Anterior cingulate cortex (tissue), 58 donors: ENCODE results near the gene CD300LD.
"Not testable (repeated sequence)": the region's sequence is repeated elsewhere in the genome, so short reads cannot be mapped to it uniquely, and the experiment has no call there.

Source experiments
- DNase-seq, 58 donors: peaks; one replicate each; lab custom pipeline; 2025; lab: John Stamatoyannopoulos, UW

The CD300LD gene

DNA sequence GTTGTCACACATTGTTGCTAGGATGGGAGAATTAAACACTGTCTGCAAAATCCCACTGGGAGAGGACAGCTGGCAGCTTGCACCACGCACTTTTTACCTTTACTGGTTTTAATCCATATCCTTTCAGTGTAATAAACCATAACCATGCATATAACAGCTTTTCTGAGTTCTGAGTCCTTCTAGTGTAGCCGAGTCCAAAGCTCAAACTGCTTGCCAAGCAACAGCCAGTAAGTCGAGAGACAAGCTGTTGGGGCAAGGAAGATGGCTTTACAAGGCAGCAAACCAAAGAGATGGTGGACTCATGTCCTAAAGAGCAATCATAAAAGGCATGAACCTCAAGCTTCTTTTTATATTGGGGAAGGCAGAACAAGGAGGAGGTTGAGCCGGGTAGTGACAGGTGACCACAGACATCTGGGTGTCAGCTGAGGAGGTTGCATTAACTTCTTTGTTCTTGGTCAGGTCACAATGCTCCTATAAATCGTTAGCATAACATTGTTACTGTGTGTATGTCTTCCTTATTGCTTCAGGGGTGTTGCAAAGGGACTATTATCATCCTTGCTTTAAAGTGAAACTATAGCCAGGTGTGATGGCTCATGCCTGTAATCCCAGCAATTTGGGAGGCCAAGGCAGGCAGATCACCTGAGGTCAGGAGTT is 17.5 kb downstream of the CD300LD start:
- DNase-seq: no peak

DNA sequence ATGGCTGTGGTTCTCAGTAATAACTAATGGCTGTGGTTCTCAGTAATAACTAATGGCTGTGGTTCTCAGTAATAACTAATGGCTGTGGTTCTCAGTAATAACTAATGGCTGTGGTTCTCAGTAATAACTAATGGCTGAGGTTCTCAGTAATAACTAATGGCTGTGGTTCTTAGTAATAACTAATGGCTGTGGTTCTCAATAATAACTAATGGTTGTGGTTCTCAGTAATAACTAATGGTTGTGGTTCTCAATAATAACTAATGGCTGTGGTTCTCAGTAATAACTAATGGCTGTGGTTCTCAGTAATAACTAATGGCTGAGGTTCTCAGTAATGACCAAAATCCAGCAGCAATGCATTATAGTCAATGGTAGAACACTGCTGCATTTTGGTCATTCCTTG is 18.4 kb downstream of the CD300LD start:
- not testable (repeated sequence) for DNase-seq

DNA sequence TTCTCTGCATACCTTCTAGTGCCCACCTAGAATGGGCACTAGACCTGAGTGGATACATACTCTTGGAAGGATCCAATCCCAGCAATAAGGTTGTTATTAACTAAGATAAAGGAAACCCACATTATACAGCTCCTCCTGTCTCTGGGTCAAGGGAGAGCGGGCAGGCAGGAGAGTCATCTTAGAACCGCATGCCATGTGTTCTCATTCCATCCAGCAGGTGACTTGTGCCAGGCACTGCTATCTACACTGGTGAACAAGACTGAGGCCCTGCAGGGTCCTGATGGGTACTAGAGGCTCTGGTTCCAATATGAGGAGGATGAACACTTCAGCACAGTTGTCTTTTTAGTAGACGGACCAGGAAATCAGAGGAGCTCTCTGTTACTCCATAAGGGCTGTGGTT is 18.9 kb downstream of the CD300LD start:
- no peak for DNase-seq

DNA sequence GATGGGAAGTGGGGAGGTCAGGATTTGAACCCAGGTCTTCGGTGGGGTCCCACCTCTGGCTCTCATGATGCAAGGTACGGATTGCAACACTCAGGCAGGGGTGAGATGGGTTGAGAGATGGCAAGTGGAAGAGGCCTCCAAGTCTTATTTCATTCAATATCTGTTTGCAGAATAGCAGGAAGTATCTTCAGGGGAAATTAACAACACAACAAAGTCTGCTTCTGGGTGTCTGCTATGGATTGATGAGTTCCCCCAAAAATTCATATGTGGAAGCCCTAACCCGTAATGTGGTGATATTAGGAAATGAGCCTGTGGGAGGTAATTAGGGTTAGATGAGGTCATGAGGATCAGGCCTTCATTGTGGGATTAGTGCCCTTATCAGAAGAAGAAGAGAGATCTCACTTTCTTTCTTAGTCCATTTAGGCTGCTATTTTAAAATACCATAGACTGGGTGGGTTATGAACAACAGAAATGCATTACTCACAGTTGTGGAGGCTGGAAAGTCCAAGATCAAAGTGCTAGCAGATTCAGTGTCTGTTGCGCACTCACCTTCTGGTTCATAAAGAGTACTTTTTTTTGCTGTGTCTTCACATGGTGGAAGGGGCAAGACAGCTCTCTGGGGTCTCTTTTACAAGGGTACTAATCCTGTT is 20.3 kb downstream of the CD300LD start:
- DNase-seq: no peak

DNA sequence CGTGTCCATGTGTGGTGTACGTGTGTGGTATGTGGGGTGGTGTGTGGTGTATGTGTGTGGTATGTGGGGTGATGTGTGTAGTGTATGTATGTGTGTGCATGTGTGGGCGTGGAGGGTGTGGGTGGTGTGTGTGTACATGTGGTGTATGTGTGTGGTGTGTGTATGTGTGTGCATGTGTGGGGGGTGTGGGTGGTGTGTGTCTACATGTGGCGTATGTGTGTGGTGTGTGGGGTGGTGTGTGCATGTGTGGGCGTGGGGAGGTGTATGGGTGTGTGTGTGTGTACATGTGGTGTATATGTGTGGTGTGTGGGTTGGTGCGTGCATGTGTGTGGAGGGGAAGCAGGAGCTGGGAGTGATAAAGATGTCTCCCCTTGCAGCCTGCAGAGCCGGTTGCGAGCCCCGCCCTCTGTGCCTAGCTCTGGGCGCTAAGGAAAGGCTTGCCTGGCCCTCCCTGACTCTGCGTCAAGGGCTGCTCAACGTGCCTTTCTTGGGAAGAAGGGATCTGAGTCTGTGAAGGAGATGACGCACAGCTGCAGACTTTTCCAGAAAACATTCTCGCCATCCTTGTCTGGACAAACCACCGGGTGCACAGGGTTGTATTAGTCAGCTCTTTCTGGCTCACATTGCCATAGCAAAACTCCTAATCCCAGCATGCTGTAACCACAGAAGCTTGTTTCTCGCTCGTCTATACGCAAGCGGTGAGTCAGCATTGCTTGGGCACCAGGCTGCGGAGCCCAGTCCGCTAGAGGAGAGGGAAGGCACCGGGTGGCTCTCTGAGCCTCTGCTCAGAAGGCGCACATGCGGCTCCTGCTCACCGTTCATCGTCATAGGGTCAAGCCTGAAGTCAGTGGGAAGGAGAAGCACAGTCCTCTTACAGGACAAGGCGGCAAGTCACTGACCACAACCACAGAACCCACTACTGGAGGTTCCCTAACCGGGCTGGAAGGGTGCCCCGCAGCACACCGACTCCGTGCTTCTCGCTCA is 22.8 kb downstream of the CD300LD start:
- peak in 19 of 58 donors; percentile 5 to 60 (median 18) for DNase-seq

DNA sequence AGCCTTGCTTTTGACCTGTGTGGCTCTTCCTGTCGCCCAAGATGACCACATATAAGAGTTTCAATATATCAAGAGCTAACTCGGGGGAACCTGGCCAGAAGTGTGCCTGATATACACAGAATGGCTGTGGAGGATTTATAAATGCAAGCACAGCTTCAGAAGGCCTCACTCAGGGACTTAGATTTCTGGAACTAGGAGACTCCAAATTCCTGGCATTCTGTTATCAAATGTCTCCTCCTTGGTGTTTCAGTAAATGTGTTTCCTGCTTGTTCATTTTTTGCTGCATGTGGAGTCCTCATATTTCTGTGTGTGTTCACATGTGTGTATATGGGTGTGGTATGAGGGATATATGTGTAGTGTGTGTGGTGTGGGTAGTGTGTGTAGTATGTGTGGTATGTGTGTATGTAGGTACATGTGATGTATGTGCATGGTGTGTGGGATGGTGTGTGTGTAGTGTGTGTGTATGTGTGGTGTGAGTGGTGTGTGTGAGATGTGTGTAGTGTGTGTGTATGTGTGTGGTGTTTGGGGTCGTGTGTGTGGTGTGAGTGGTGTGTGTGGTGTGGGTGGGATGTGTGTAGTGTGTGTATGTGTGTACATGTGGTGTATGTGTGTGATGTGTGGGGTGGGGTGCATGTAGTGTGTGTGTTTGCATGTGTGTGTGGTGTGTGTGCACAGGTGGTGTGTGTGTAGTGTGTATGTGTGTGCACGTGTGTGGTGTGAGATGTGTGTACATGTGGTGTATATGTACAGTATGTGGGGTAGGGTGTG is 23.8 kb downstream of the CD300LD start:
- no peak for DNase-seq

DNA sequence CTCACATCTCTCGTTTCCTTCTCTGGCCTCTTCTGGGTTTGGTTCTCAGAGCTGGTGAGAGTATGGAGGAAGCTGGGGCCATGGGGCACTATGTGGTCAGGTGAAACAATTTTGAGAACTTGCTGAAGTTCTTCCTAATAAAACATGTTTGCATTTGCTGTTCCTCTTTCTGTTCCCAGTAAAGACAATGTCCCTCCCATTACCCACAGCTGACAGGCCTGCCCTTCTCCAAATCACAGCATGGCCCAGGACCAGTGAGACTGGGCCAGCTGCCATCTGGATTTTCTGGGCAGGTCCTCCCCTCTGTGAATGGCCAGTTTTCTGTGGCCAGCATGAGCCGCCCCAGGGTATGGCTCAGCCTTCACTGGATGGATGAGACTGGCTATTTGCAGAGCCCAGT is 24.7 kb downstream of the CD300LD start, which contains the start of gene CD300H:
Gene CD300H, minus strand, starts transcription at position 113 of the 400 bp plus-strand sequence.
- DNase-seq: peak in 5 of 58 donors; percentile 3 to 12 (median 7)

DNA sequence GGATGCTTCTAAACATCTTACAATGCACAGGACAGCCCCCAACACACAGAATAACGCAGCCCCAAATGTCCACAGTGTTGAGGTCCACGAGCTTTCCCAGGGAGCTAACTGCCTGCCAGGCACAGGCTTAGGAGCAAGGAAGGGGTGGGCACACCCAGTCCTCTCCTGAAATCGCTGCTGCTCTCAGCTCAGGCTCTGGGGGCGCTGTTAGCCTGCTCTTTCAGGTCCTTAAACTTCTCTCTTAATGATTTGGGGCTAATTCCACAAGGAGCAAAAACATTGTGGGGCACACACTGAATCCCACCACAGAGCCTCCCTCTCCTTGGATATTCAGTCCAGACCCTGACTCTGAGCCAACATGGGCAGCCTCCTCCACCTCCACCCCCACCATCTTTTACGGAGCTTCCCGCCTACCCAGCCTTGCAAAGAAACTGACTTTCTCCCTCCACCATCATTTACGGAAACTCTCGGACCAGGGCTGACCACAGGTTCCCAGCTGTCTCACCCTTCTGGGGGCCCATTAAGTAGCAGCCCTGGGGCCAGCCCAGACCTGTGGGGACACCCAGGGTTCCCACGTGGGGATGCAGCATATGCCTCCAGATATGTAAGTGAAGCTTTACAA is 25.8 kb downstream of the CD300LD start:
- DNase-seq: peak in 8 of 58 donors; percentile 1 to 39 (median 12)

DNA sequence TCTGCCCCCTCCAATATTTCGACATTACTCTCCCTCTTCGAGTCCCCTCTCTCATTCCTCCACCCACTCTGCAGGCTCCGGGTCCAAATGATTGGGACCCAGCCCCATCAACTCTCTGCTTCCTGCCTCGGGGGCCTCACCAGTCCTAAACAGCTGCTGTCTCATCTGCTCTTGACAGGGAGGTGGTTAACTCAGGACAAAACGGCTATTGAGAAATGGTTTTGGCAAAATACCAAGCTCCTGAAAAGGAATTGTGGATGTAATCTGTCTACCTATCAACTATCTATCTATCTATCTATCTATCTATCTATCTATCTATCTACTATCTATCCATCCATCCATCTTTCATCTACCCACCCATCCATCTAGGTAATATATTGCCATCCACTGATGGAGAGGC is 27.0 kb downstream of the CD300LD start:
- no peak for DNase-seq

DNA sequence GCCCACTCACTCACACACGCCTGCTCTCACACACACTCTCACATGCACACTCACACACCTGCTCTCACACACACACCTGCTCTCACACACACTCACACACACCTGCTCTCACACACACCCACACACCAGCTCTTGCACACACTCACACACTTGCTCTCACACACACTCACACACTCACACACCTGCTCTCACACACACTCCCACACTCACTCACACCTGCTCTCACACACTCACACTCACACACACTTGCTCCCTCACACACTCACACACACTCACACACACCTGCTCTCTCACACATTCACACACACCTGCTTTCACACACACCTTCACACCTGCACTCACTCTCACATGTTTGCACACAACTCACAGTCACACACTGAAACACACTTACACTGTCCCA is 28.7 kb downstream of the CD300LD start:
- DNase-seq: no peak

DNA sequence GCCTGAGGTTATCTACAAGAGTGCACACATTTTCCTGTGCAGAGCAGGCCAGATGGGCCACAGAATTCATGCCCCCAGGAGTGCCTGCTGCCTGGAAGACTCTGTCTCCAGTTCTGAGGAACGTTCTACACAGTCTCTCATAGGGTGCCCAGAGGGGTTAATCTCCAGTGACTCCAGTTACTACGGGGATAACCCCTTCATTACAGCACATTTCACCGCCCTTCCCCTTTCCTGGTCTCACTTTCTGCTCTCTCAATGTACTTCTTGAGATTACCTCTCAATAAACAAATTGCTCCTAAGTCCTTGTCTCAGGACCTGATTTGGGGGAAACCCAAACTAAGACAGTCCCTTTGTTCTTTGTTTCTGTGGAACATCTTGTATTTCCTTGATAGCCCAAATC is 30.5 kb downstream of the CD300LD start:
- no peak for DNase-seq

DNA sequence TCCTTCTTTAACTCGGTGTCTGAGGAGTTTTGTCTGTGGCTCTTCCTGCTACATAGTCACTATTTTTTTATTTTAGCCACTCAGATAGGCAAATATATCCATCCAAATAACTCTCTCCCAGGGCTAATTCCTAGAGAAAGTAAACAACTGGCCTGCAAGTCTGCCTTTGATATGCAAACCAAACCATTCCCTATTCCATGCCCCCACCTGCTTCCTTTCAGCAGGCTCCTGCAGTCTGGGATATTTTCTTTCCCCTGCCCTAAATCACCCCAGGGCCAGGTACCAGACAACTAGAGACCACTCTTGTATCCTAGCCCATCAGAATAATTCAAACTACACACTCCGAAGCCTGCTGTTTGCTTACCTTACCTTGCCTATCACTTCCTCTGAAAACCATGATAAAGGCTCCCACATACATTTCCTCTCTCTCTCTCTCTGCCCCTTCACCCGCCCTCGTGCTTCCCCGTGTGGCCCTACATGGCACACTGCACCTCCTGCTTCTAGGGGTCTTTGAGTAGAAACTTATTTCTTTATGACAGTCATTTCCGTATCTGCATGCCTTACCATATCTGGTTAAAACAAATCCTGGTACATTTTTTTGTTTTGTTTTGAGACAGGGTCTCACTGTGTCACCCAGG is 33.1 kb downstream of the CD300LD start:
- no peak for DNase-seq

DNA sequence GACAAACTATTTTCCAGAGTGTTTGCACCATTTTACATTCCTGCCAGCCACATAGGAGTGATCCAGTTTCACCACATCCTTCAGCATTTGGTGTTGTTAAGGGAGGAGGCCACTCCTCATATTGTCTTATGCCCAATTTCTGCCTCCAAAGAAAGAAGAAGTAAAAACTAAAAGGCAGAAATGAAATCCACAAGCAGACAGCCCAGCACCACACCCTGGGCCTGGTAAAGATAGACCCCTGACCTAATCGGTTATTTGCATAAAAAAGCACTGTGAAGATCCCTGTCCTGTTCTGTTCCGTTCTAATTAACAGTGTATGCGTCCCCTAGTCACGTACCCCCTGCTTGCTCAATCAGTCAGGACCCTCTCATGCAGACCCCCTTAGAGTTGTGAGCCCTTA is 33.7 kb downstream of the CD300LD start:
- DNase-seq: not testable (repeated sequence)

DNA sequence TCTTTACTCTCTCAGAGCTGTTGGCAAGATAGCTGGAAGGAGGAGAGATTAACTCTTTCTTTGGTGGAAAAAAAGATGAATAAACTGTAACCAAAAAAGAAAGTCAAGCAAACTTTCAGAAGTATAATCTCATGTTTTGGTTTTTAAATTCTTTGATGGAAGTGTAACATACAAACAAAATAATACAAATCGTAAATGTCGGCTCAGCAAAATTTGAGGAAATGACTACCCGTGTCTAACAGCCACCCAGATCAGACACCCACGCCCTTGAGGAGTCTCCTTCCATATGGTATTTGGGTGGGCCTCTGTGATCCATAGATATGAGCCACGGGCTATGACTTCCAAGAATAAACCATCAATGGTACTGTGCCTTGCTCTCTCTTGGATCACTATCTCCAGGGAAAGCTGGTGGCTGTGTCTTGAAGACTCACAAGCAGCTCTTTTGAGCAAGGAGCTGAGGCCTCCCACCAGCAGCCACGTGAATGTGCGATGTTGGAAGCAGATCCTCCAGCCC is 36.6 kb downstream of the CD300LD start:
- DNase-seq: no peak

DNA sequence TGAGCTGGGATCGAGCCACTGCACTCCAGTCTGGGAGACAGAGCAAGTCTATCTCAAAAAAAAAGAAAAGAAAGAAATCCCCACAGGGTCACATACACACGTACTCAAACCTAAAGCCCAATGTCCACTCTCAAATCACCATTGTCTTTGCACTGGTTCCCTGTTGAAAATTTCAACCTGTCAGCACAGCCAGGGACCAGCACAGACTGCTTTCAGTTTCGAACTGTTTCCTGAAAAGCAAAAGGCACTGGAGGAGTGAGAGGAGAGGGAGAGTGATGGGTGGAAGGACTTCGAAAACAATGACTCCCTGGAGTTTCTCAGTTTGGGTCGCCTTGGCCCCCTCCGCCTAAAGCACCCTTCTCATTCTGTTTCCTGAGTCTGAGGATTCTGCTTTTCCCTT is 37.2 kb downstream of the CD300LD start:
- DNase-seq: no peak

DNA sequence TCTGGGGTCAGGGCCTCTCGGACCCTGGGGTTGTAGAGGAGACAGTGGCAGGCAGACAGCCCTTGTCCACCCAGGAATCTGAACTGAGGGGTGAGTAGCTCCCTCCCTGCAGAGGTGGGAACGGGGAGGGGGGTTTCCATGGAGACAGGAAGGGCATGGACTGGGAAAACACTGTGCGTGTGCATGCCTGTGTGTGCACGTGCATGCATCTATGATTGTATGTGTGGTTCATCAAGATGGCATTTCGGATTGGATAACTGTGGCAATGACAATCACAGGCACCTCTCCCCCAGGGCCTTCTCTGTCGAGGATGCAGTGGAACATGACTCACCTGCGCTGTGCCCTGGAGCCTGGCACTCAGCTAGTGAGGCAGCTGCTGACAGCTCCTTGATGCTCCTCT is 40.0 kb downstream of the CD300LD start:
- no peak for DNase-seq

DNA sequence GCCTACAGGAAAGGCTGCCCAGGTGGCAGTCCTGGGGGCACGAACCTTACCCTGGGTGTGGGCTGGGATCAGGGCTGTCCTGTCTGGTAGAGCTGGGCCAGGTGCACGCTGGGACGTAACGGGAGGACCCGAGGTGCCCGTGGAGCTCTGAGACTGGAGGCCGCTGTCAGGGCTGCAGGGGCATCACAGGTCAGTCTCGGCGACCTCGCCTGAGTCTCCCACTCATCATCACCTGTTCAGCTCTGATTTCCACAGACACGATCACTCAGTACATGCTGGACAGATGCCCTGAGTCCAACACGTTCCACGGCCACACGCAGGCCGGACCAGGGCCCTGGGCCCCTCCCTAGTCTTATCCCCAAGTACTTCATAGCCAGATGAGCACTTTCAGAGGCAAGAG is 41.5 kb downstream of the CD300LD start:
- no peak for DNase-seq

DNA sequence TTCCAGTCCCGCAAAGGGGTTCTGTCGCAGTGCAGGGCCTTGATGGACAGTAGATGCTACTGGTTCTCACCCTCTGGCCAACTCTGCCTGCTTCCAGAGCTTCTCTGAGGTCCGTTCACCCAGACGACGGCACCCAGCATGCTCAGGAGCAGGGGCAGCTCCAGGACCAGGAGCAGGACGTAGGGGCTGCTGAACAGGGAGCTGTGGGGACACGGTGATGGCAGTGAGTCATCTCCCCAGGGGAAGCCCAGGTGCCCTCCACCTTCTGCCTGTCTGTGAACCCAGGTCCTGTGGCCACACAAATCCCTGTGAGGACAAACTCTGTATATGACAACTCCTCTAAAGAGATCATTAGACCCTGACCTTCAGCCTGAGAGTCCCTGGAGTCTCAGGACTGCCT is 42.7 kb downstream of the CD300LD start:
- DNase-seq: no peak

DNA sequence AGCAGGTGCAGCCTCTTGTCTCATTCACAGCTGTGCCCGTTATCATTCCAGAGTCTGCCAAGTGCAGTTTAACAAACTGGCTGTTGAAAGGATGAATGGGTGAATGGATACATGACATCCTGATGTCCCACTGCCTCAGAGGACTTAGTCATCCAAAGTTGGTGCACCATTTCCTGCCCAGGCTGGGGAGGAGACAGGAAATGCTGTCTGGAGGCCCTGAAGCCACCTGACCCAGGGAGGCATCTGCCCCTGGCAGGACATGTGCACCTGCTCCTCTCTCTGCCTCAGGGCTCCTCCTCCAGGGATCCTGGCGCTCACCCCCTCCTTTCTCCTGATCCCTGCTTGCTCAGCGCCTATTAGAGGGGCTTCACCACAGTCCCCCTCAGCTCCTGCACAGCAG is 44.3 kb downstream of the CD300LD start:
- no peak for DNase-seq
